PFSK-1 (cell line): ENCODE measurements around the gene ARMC3.

Experiments
- FOXP2 ChIP-seq: optimal IDR thresholded peaks from 2 replicates; pipeline ENCODE3; 2011; ENCODE audit warnings: borderline replicate concordance, control low read depth, inconsistent platforms; ENCODE audit not compliant: insufficient read depth; ENCODE audit errors: extremely low read length, extremely low read depth
- POLR2AphosphoS5 ChIP-seq: IDR thresholded peaks from 2 replicates; pipeline ENCODE4 v1.6.1; 2012; ENCODE audit warnings: low read depth, mild to moderate bottlenecking, control low read depth, low read length, moderate library complexity
- SIN3A ChIP-seq: IDR thresholded peaks from 2 replicates; pipeline ENCODE4 v1.6.1; 2012; ENCODE audit warnings: mild to moderate bottlenecking, low read length, moderate library complexity, borderline replicate concordance; ENCODE audit not compliant: insufficient read depth
- TAF1 ChIP-seq: IDR thresholded peaks from 2 replicates; pipeline ENCODE4 v1.6.1; 2012; ENCODE audit warnings: low read length, control low read depth, borderline replicate concordance; ENCODE audit not compliant: insufficient read depth
- TF ChIP-seq, protein P1 (sequence below), 2 experiments: IDR thresholded peaks; 2 replicates each; pipeline versions ENCODE4 v1.6.1 to v1.8.0; 2011 to 2012; ENCODE audit warnings: low read depth in 2 of 2, low read length in 2 of 2, control low read depth in 1 of 2, inconsistent platforms in 1 of 2, mild to moderate bottlenecking in 1 of 2, moderate library complexity in 1 of 2; ENCODE audit not compliant: insufficient read depth in 1 of 2

The ARMC3 gene

DNA sequence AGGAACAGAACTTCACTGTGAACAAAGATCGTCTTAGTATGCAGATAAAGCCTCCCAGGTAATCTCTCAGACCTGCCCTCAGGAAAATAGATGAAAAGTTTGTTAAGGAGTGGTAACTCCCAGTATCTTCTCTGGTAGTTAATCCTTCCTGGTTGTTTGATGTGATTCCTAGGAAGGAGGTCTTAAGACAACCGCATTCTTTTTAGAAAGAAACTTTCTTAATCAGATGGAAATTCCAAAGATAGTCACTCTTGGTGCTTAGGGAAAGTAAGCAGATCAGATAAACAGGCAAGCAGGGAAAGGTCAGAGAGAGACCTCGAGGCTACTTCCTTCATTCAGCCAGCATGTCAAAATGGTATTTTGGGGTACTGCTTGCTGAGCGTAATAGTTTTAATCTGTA is 30.5 kb upstream of the ARMC3 start:
- no peak for TF ChIP-seq POLR2AphosphoS5
- TF ChIP-seq TAF1: no peak
- TF ChIP-seq, protein P1, sequence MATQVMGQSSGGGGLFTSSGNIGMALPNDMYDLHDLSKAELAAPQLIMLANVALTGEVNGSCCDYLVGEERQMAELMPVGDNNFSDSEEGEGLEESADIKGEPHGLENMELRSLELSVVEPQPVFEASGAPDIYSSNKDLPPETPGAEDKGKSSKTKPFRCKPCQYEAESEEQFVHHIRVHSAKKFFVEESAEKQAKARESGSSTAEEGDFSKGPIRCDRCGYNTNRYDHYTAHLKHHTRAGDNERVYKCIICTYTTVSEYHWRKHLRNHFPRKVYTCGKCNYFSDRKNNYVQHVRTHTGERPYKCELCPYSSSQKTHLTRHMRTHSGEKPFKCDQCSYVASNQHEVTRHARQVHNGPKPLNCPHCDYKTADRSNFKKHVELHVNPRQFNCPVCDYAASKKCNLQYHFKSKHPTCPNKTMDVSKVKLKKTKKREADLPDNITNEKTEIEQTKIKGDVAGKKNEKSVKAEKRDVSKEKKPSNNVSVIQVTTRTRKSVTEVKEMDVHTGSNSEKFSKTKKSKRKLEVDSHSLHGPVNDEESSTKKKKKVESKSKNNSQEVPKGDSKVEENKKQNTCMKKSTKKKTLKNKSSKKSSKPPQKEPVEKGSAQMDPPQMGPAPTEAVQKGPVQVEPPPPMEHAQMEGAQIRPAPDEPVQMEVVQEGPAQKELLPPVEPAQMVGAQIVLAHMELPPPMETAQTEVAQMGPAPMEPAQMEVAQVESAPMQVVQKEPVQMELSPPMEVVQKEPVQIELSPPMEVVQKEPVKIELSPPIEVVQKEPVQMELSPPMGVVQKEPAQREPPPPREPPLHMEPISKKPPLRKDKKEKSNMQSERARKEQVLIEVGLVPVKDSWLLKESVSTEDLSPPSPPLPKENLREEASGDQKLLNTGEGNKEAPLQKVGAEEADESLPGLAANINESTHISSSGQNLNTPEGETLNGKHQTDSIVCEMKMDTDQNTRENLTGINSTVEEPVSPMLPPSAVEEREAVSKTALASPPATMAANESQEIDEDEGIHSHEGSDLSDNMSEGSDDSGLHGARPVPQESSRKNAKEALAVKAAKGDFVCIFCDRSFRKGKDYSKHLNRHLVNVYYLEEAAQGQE (IDR thresholded peaks at IDR 0.05; ENCODE audit: insufficient read depth in 1 of 2, low read depth in 2 of 2, low read length in 2 of 2): no peak
- TF ChIP-seq SIN3A: no peak
- TF ChIP-seq FOXP2: no peak

DNA sequence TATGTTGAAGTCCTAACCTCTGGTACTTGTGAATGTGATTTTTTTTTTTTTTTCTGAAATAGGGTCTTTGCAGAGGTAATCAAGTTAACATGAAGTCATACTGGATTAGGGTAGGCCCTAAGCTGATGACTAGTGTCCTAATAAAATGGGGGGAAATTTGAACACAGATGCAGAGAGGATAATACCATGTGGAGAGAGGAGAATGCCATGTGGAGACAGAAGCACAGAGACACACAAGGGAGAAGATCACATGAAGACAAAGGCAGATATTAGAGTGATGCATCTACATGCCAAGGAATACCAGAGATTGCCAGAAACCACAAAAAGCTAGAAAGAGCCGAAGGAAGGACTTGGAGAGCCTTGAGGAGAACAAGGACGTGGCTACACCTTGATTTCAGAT is 28.5 kb upstream of the ARMC3 start:
- TF ChIP-seq POLR2AphosphoS5: no peak
- no peak for TF ChIP-seq FOXP2
- no peak for TF ChIP-seq SIN3A
- TF ChIP-seq, protein P1 (IDR thresholded peaks at IDR 0.05; ENCODE audit: insufficient read depth in 1 of 2, low read depth in 2 of 2, low read length in 2 of 2): no peak
- no peak for TF ChIP-seq TAF1

DNA sequence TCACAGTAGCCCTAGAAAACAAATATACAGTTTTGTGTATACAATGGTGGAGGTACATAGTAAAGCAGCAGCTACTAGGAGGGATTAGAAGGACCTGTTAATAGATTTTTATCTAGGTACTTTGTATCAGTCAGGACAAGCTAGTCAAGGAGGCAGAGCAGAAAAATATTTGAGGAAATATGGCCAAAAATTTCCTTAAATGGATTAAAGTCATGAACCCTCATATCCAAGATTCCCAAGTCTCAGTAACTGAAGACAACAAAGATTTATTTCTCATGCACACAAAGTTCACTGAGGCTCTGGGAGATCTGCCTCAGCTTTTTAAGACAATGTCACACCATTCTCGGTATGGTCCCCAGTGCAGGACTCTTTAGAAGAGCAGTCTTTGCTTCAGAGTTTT is 28.1 kb upstream of the ARMC3 start:
- TF ChIP-seq SIN3A (no peak), POLR2AphosphoS5 (no peak), TAF1 (no peak), FOXP2 (no peak)
- TF ChIP-seq, protein P1 (IDR thresholded peaks at IDR 0.05; ENCODE audit: insufficient read depth in 1 of 2, low read depth in 2 of 2, low read length in 2 of 2): no peak

DNA sequence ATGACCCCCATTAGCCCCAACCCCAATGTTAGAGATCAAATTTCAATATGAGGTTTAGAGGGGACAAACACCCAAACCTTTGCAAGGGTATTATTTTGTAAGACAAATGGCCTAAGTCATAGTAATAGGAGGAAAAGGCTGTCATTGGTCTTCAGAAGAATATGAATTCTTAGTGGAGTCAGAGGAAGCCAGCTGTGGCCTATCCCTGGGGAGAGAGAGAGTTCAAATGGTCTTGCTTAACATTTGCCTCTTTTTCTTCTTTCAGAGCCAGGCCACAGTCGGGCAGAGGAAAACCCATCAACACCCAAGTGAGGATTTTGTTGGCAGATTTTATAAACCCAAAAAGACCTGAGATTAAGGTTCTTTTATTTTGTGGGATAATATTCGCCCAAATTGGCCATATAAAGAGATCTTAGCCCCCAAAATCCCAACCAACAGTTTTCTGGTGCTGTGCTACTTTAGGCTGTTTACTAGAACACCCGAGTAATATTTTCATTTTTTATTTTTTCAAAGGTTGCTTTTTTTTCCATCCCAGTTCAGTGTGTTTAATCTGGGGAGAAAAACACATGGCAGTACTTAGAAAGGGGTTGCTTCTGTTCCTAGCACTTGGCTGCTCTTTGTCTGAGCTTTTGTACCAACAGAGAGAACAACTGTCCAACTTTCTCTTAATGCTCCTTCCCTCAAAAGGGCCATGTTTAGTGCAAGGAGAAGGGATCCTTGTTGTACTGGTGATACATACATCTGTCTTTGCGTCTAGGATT is 26.8 kb upstream of the ARMC3 start:
- TF ChIP-seq TAF1: no peak
- TF ChIP-seq, protein P1 (IDR thresholded peaks at IDR 0.05; ENCODE audit: insufficient read depth in 1 of 2, low read depth in 2 of 2, low read length in 2 of 2): no peak
- TF ChIP-seq FOXP2: no peak
- TF ChIP-seq POLR2AphosphoS5: no peak
- TF ChIP-seq SIN3A: no peak
